T-helper 1 cell treated with Interleukin-12 subunit alpha and Interleukin-12 subunit beta and Interleukin-4 antibody, amounts not matched to agents 30 μg/mL and 1 μg/mL, for 36 hours (primary cell): ENCODE results near the gene INHA.

Experiments used
- H3K27ac Mint-ChIP-seq: one replicate; pipeline ENCODE4 v1.8.0; 2021; ENCODE audit warnings: mild to moderate bottlenecking, mixed read lengths
- H3K27me3 Mint-ChIP-seq: one replicate; pipeline ENCODE4 v1.8.0; 2021; ENCODE audit warnings: low read depth, mixed read lengths
- H3K36me3 Mint-ChIP-seq: one replicate; pipeline ENCODE4 v1.8.0; 2021; ENCODE audit warnings: low read depth, mixed read lengths
- H3K4me1 Mint-ChIP-seq: one replicate; pipeline ENCODE4 v1.8.0; 2021; ENCODE audit warnings: low read depth, mixed read lengths
- H3K4me3 Mint-ChIP-seq: one replicate; pipeline ENCODE4 v1.8.0; 2021; ENCODE audit warnings: mild to moderate bottlenecking, moderate library complexity, mixed read lengths
- H3K9me3 Mint-ChIP-seq: one replicate; pipeline ENCODE4 v1.8.0; 2021; ENCODE audit warnings: mixed read lengths

INHA gene

GRCh38 chr2:219597552-219598307 lies 25.6 kb downstream of the INHA start, which contains the start of gene STK11IP:
TSS of gene STK11IP (plus strand) at chr2:219597857. CDS start at chr2:219598120, 263 bp downstream.
- peak within 1 kb of the TSS; percentile 94 for H3K27ac Mint-ChIP-seq
- peaks cover 5% of the 10 kb centered on the region for H3K27me3 Mint-ChIP-seq
- H3K36me3 Mint-ChIP-seq: peaks cover 7% of the 10 kb centered on the region
- H3K4me1 Mint-ChIP-seq: peaks cover 19% of the 10 kb centered on the region
- no peaks in the 10 kb centered on the region for H3K9me3 Mint-ChIP-seq
- peak within 1 kb of the TSS; percentile 93 for H3K4me3 Mint-ChIP-seq

GRCh38 chr2:219598308-219599078 lies 26.4 kb downstream of the INHA start:
- Mint-ChIP-seq H3K27me3 (no peaks in the 10 kb centered on the region), H3K27ac (peak overlapping the region; percentile 94), H3K9me3 (no peaks in the 10 kb centered on the region), H3K36me3 (peaks cover 8% of the 10 kb centered on the region), H3K4me3 (peak overlapping the region; percentile 93), H3K4me1 (peaks cover 19% of the 10 kb centered on the region)

- Mint-ChIP-seq H3K4me1 (peaks cover 5% of the 10 kb centered on the region), H3K36me3 (peaks cover 16% of the 10 kb centered on the region), H3K27ac (no peak overlapping the region)
Observed at GRCh38 chr2:219603771-219604170, 31.7 kb downstream of the INHA start.

GRCh38 chr2:219605607-219605954 lies 33.5 kb downstream of the INHA start:
- no peaks in the 10 kb centered on the region for H3K4me1 Mint-ChIP-seq
- H3K27me3 Mint-ChIP-seq: no peaks in the 10 kb centered on the region
- H3K9me3 Mint-ChIP-seq: no peaks in the 10 kb centered on the region
- H3K27ac Mint-ChIP-seq: no peak overlapping the region
- H3K4me3 Mint-ChIP-seq: no peak overlapping the region
- peaks cover 16% of the 10 kb centered on the region for H3K36me3 Mint-ChIP-seq

More at GRCh38 chr2:219603771-219604170, 31.7 kb downstream of the INHA start:
- H3K27me3 Mint-ChIP-seq: no peaks in the 10 kb centered on the region
- H3K9me3 Mint-ChIP-seq: no peaks in the 10 kb centered on the region
- no peak overlapping the region for H3K4me3 Mint-ChIP-seq

- Mint-ChIP-seq H3K36me3 (peaks cover 18% of the 10 kb centered on the region), H3K9me3 (no peaks in the 10 kb centered on the region), H3K27ac (no peak overlapping the region), H3K4me3 (no peak overlapping the region), H3K4me1 (peaks cover 5% of the 10 kb centered on the region), H3K27me3 (no peaks in the 10 kb centered on the region)
Observed at GRCh38 chr2:219607931-219608330, 35.8 kb downstream of the INHA start.

GRCh38 chr2:219608399-219608964 lies 36.4 kb downstream of the INHA start:
- H3K4me1 Mint-ChIP-seq: peaks cover 5% of the 10 kb centered on the region
- H3K27ac Mint-ChIP-seq: no peak overlapping the region
- H3K9me3 Mint-ChIP-seq: no peaks in the 10 kb centered on the region
- H3K4me3 Mint-ChIP-seq: no peak overlapping the region
- peaks cover 18% of the 10 kb centered on the region for H3K36me3 Mint-ChIP-seq
- H3K27me3 Mint-ChIP-seq: no peaks in the 10 kb centered on the region

GRCh38 chr2:219609149-219609750 lies 37.1 kb downstream of the INHA start:
- no peak overlapping the region for H3K4me3 Mint-ChIP-seq
- no peaks in the 10 kb centered on the region for H3K27me3 Mint-ChIP-seq
- H3K36me3 Mint-ChIP-seq: peaks cover 18% of the 10 kb centered on the region
- no peaks in the 10 kb centered on the region for H3K9me3 Mint-ChIP-seq
- peaks cover 5% of the 10 kb centered on the region for H3K4me1 Mint-ChIP-seq
- no peak overlapping the region for H3K27ac Mint-ChIP-seq

- no peak overlapping the region for H3K4me3 Mint-ChIP-seq
- no peak overlapping the region for H3K27ac Mint-ChIP-seq
- no peaks in the 10 kb centered on the region for H3K27me3 Mint-ChIP-seq
- H3K4me1 Mint-ChIP-seq: peaks cover 5% of the 10 kb centered on the region
- no peaks in the 10 kb centered on the region for H3K9me3 Mint-ChIP-seq
- peaks cover 20% of the 10 kb centered on the region for H3K36me3 Mint-ChIP-seq
Observed at GRCh38 chr2:219611306-219611705, 39.2 kb downstream of the INHA start.

GRCh38 chr2:219611866-219612576 lies 39.9 kb downstream of the INHA start:
- H3K4me1 Mint-ChIP-seq: peaks cover 5% of the 10 kb centered on the region
- no peak overlapping the region for H3K27ac Mint-ChIP-seq
- no peak overlapping the region for H3K4me3 Mint-ChIP-seq
- peaks cover 16% of the 10 kb centered on the region for H3K36me3 Mint-ChIP-seq
- no peaks in the 10 kb centered on the region for H3K9me3 Mint-ChIP-seq
- H3K27me3 Mint-ChIP-seq: no peaks in the 10 kb centered on the region

- no peak overlapping the region for H3K4me3 Mint-ChIP-seq
- H3K9me3 Mint-ChIP-seq: no peaks in the 10 kb centered on the region
- H3K36me3 Mint-ChIP-seq: peaks cover 15% of the 10 kb centered on the region
- no peak overlapping the region for H3K27ac Mint-ChIP-seq
- no peaks in the 10 kb centered on the region for H3K27me3 Mint-ChIP-seq
- peaks cover 5% of the 10 kb centered on the region for H3K4me1 Mint-ChIP-seq
Observed at GRCh38 chr2:219612577-219613286, 40.6 kb downstream of the INHA start.

GRCh38 chr2:219613461-219614070 lies 41.5 kb downstream of the INHA start:
- no peaks in the 10 kb centered on the region for H3K9me3 Mint-ChIP-seq
- H3K4me1 Mint-ChIP-seq: peaks cover 5% of the 10 kb centered on the region
- H3K27me3 Mint-ChIP-seq: no peaks in the 10 kb centered on the region
- H3K36me3 Mint-ChIP-seq: peaks cover 15% of the 10 kb centered on the region
- no peak overlapping the region for H3K27ac Mint-ChIP-seq
- H3K4me3 Mint-ChIP-seq: no peak overlapping the region

GRCh38 chr2:219614076-219614860 lies 42.2 kb downstream of the INHA start:
- no peak overlapping the region for H3K27ac Mint-ChIP-seq
- no peaks in the 10 kb centered on the region for H3K27me3 Mint-ChIP-seq
- no peak overlapping the region for H3K4me3 Mint-ChIP-seq
- H3K4me1 Mint-ChIP-seq: peaks cover 5% of the 10 kb centered on the region
- no peaks in the 10 kb centered on the region for H3K9me3 Mint-ChIP-seq
- peaks cover 15% of the 10 kb centered on the region for H3K36me3 Mint-ChIP-seq

GRCh38 chr2:219615036-219615435 lies 42.9 kb downstream of the INHA start:
- Mint-ChIP-seq H3K4me1 (peaks cover 5% of the 10 kb centered on the region), H3K27me3 (no peaks in the 10 kb centered on the region), H3K27ac (peak overlapping the region; percentile 28), H3K36me3 (peaks cover 15% of the 10 kb centered on the region), H3K9me3 (no peaks in the 10 kb centered on the region), H3K4me3 (no peak overlapping the region)
